CD14-positive monocyte (primary cell): ENCODE results near the gene MCL1. TPM values are rescaled to one million over a fixed set of nuclear protein-coding genes. Genes with fewer than 3 reads are reported as not detected.
A peak's percentile ranks its signal among the peaks of the same experiment; 100 is the strongest.
"Not testable (repeated sequence)": the region's sequence is repeated elsewhere in the genome, so short reads cannot be mapped to it uniquely, and the experiment has no call there.

ENCODE experiments used
- DNase-seq, 3 donors: peaks; one replicate each; pipeline ENCODE4 v3.0.0-alpha.2; 2011 to 2022
- H2AFZ ChIP-seq: 2 replicates; pipeline ENCODE4 v1.6.0; 2012; ENCODE audit warnings: mild to moderate bottlenecking, low read depth, low read length, inconsistent platforms; ENCODE audit not compliant: insufficient read depth, poor library complexity, severe bottlenecking
- H3K27ac ChIP-seq, 2 donors: 1 replicate in 1 of 2; 2 replicates in 1 of 2; pipeline ENCODE4 v1.5.1; 2012 to 2013; ENCODE audit warnings: low read length in 2 of 2, control low read depth in 1 of 2, inconsistent platforms in 1 of 2, low read depth in 1 of 2, mild to moderate bottlenecking in 1 of 2
- H3K27me3 ChIP-seq, 2 donors: one replicate each; pipeline versions ENCODE4 v1.6.0 to v1.6.1; 2011 to 2013; ENCODE audit warnings: low read length in 2 of 2; ENCODE audit not compliant: control insufficient read depth in 2 of 2, insufficient read depth in 2 of 2
- H3K36me3 ChIP-seq, 2 donors: replicated peaks in 1 of 2; 1 replicate in 1 of 2; 2 replicates in 1 of 2; pipeline versions ENCODE4 v1.5.1 to v1.6.1; 2012 to 2013; ENCODE audit warnings: low read length in 2 of 2, control low read depth in 1 of 2, inconsistent platforms in 1 of 2, mild to moderate bottlenecking in 1 of 2; ENCODE audit not compliant: insufficient read depth in 2 of 2, control insufficient read depth in 1 of 2
- H3K4me1 ChIP-seq, 2 donors: 1 replicate in 1 of 2; 2 replicates in 1 of 2; pipeline versions ENCODE4 v1.5.1 to v1.6.1; 2012 to 2013; ENCODE audit warnings: low read length in 2 of 2, control low read depth in 1 of 2, inconsistent platforms in 1 of 2, mild to moderate bottlenecking in 1 of 2, moderate library complexity in 1 of 2; ENCODE audit not compliant: insufficient read depth in 2 of 2, control insufficient read depth in 1 of 2
- H3K4me2 ChIP-seq: replicated peaks from 2 replicates; pipeline ENCODE3; 2012; ENCODE audit warnings: low read length, moderate library complexity, mild to moderate bottlenecking; ENCODE audit not compliant: poor library complexity, severe bottlenecking; ENCODE audit errors: extremely low read depth
- H3K4me3 ChIP-seq, 3 experiments: fragments of 200-600 bp in 1 of 3; sonication (generic) in 1 of 3; replicated peaks in 1 of 3; 1 replicate in 2 of 3; 2 replicates in 1 of 3; pipeline ENCODE4 v1.5.1; 2011 to 2013; ENCODE audit warnings: low read length in 3 of 3, mild to moderate bottlenecking in 3 of 3, control low read depth in 2 of 3, low read depth in 2 of 3, inconsistent platforms in 1 of 3, moderate library complexity in 1 of 3
- H3K79me2 ChIP-seq: 2 replicates; pipeline ENCODE4 v1.6.0; 2012; ENCODE audit warnings: mild to moderate bottlenecking, control low read depth, inconsistent platforms, low read length, moderate library complexity; ENCODE audit not compliant: insufficient read depth
- H3K9ac ChIP-seq: 2 replicates; pipeline ENCODE4 v1.6.0; 2017; ENCODE audit warnings: low read length, mild to moderate bottlenecking; ENCODE audit not compliant: insufficient read depth, poor library complexity, severe bottlenecking
- H3K9me3 ChIP-seq, 2 donors: replicated peaks in 1 of 2; 1 replicate in 1 of 2; 2 replicates in 1 of 2; pipeline versions ENCODE4 v1.5.1 to v1.6.1; 2012 to 2013; ENCODE audit warnings: low read length in 2 of 2, control low read depth in 1 of 2; ENCODE audit not compliant: control insufficient read depth in 1 of 2, insufficient read depth in 1 of 2
- H4K20me1 ChIP-seq: 2 replicates; pipeline ENCODE4 v1.6.0; 2012; ENCODE audit warnings: mild to moderate bottlenecking, low read length, control low read depth, moderate library complexity; ENCODE audit not compliant: insufficient read depth
- H3K27ac Mint-ChIP-seq, 7 donors: one replicate each; pipeline ENCODE4 v1.8.0; 2020; ENCODE audit warnings: mild to moderate bottlenecking in 7 of 7, mixed read lengths in 7 of 7, moderate library complexity in 6 of 7, inconsistent platforms in 2 of 7
- H3K27me3 Mint-ChIP-seq, 3 donors: one replicate each; pipeline ENCODE4 v1.8.0; 2021 to 2022; ENCODE audit warnings: low read depth in 3 of 3, mild to moderate bottlenecking in 3 of 3, mixed read lengths in 3 of 3, moderate library complexity in 3 of 3, inconsistent platforms in 1 of 3
- H3K36me3 Mint-ChIP-seq, 2 donors: one replicate each; pipeline ENCODE4 v1.8.0; 2020; ENCODE audit warnings: mixed read lengths in 2 of 2, inconsistent platforms in 1 of 2, mild to moderate bottlenecking in 1 of 2
- H3K4me1 Mint-ChIP-seq: one replicate; pipeline ENCODE4 v1.8.0; 2020; ENCODE audit warnings: mild to moderate bottlenecking, mixed read lengths
- H3K4me3 Mint-ChIP-seq, 2 donors: one replicate each; pipeline ENCODE4 v1.8.0; 2020; ENCODE audit warnings: mild to moderate bottlenecking in 2 of 2, mixed read lengths in 2 of 2, moderate library complexity in 1 of 2
- H3K9me3 Mint-ChIP-seq, 7 donors: one replicate each; pipeline ENCODE4 v1.8.0; 2020 to 2022; ENCODE audit warnings: mixed read lengths in 7 of 7, mild to moderate bottlenecking in 6 of 7, moderate library complexity in 6 of 7, inconsistent platforms in 2 of 7
- WGBS: methylation state at CpG from one replicate; pipeline ENCODE4 v1.1.5; 2013; ENCODE audit warnings: missing lambda C conversion rate; ENCODE audit not compliant: insufficient coverage; 5-methylcytosine and 5-hydroxymethylcytosine counted together
- intact Hi-C, 2 donors: fragments of 100-400 bp; cut with micrococcal nuclease; formaldehyde crosslinking; loops; one replicate each; pipeline versions ENCODE4 v1.15.0 to v1.15.1; 2023
- polyA plus RNA-seq, 3 donors: library from polyadenylated mRNA; depleted of rRNA in 1 of 3; unstranded in 2 of 3; stranded (reverse) in 1 of 3; fragments of 300-500 nt in 2 of 3; fragments of >200 nt in 1 of 3; fragmentation: Illumina TruSeq in 2 of 3; gene quantifications; 1 replicate in 2 of 3; 2 replicates in 1 of 3; pipeline ENCODE4 v1.2.3, GENCODE V29; 2012 to 2021
- TF ChIP-seq, protein P1 (sequence below): fragments of 200-600 bp; IDR thresholded peaks from one replicate; pipeline ENCODE4 v1.8.0; 2022; ENCODE audit warnings: antibody characterized with exemption, mild to moderate bottlenecking

The MCL1 gene
- polyA plus RNA-seq, 3 donors = 287 to 2,076 (median 301) TPM

DNA sequence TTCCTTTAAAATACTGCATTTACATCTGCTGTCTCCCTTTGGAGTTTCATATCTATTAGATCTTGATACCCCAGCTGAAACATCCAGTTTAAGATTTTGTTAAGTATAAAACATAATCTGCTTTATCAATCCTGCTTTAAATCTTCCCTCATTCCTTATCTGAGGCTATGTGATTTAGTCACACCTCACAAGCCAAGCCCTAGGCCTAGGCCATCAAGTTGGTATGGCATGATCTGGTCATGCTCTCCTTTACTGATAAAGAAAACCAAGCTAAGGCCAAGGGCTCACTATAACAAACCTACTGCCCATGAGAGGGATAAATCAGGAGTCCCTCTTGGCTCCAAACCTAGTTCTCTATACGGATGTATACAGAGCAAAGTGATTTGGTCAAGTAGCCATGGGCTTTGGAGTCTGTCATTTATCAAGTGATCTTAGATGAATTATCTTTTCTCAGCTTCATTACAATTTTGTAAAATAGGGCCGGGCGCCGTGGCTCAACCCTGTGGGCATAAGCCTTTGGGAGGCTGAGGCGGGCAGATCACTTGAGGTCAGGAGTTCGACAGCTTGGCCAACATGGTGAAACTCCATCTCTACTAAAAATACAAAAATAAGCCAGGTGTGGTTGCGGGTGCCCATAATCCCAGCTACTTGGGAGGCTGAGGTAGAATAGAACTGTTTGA lies 27.2 kb upstream of the MCL1 start:
- H3K36me3 ChIP-seq = no peaks in the 10 kb centered on the region
- no peak for DNase-seq
- peak overlapping the region in 1 of 2 donors; percentile 34 for H3K27ac ChIP-seq
- Mint-ChIP-seq H3K4me1 (peaks cover 44% of the 10 kb centered on the region), H3K9me3 (no peaks in the 10 kb centered on the region), H3K27ac (peak overlapping the region; percentile 42 to 96 (median 74)), H3K4me3 (no peak overlapping the region), H3K27me3 (peaks cover 0 to 2% (median 0%) of the 10 kb centered on the region in 3 donors), H3K36me3 (peaks cover 3 to 7% of the 10 kb centered on the region in 2 donors)
- no peak overlapping the region for H3K9ac ChIP-seq
- TF ChIP-seq, protein P1, sequence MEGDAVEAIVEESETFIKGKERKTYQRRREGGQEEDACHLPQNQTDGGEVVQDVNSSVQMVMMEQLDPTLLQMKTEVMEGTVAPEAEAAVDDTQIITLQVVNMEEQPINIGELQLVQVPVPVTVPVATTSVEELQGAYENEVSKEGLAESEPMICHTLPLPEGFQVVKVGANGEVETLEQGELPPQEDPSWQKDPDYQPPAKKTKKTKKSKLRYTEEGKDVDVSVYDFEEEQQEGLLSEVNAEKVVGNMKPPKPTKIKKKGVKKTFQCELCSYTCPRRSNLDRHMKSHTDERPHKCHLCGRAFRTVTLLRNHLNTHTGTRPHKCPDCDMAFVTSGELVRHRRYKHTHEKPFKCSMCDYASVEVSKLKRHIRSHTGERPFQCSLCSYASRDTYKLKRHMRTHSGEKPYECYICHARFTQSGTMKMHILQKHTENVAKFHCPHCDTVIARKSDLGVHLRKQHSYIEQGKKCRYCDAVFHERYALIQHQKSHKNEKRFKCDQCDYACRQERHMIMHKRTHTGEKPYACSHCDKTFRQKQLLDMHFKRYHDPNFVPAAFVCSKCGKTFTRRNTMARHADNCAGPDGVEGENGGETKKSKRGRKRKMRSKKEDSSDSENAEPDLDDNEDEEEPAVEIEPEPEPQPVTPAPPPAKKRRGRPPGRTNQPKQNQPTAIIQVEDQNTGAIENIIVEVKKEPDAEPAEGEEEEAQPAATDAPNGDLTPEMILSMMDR = no peak
- H3K4me1 ChIP-seq = peaks cover 38 to 46% of the 10 kb centered on the region in 2 donors
- 94% methylated on average over 3 of the region's 7 CpGs for WGBS
- no peak overlapping the region for H3K4me2 ChIP-seq
- intact Hi-C loops = no loop called here
- H4K20me1 ChIP-seq = no peaks in the 10 kb centered on the region
- H3K9me3 ChIP-seq = no peaks in the 10 kb centered on the region
- H3K27me3 ChIP-seq = no peaks in the 10 kb centered on the region
- no peak overlapping the region for H2AFZ ChIP-seq
- no peak overlapping the region for H3K4me3 ChIP-seq
- peaks cover 15% of the 10 kb centered on the region for H3K79me2 ChIP-seq

DNA sequence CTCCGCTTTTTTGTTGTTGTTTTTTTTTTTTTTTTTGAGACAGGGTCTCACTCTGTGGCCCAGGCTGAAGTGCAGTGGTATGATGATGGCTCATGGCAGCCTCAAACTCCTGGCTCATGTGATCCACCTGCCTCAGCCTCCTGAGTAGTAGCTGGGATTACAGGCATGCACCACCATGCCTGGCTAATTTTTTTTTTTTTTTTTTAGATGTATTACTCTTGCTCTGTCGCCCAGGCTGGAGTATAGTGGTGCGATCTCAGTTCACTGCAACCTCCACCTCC lies 26.0 kb upstream of the MCL1 start:
- intact Hi-C loops, DNase-seq, H2AFZ ChIP-seq, H3K36me3 ChIP-seq, H3K9me3 ChIP-seq, H4K20me1 ChIP-seq, H3K27me3 ChIP-seq, H3K27me3 Mint-ChIP-seq, H3K36me3 Mint-ChIP-seq, H3K9me3 Mint-ChIP-seq, H3K4me3 Mint-ChIP-seq, H3K4me3 ChIP-seq, H3K4me2 ChIP-seq: not testable (repeated sequence)
- Histone ChIP-seq H3K27ac (peak overlapping the region; percentile 59 to 86), H3K4me1 (peaks cover 31 to 41% of the 10 kb centered on the region in 2 donors), H3K9ac (peak overlapping the region; percentile 35), H3K79me2 (peaks cover 13% of the 10 kb centered on the region)
- no CpG with 5 or more reads among the region's 3 CpGs for WGBS
- Mint-ChIP-seq H3K27ac (peak overlapping the region; percentile 92 to 98 (median 94)), H3K4me1 (peaks cover 37% of the 10 kb centered on the region)
